Choroid plexus epithelial cell (primary cell): ENCODE measurements around the gene CREBBP.

Experiments used
- DNase-seq: peaks from one replicate; pipeline ENCODE4 v3.0.0-alpha.2; 2010; ENCODE audit warnings: low read depth
- H3K4me3 ChIP-seq: 2 replicates; pipeline ENCODE4 v1.5.1; 2011; ENCODE audit warnings: low read depth, mild to moderate bottlenecking, control low read depth, low read length, moderate library complexity
- TF ChIP-seq, protein P1 (sequence below): conservative IDR thresholded peaks from 2 replicates; pipeline ENCODE4 v1.5.1; 2011; ENCODE audit warnings: low read depth, mild to moderate bottlenecking, control low read depth, inconsistent platforms, low read length, moderate library complexity

The CREBBP gene

DNA sequence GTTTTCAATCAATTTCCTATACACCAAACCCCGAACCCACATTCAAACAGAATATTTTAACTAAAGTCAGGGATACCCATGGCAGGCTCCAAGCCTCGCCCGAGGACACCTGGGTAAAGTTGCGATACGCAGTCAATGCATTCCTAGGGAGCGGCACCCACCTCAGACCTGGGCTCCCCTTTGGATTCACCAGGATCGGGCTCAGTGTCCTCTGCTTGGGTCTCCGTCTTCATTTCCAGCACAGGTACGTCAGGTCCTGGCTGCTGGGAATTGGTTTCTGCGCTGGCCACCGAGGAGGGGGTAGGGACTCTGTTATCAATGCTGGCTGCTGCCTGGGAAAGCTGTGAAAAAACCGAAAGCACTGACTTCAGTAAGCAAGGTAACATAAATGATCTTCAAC lies 111.5 kb downstream of the CREBBP start:
- TF ChIP-seq, protein P1, sequence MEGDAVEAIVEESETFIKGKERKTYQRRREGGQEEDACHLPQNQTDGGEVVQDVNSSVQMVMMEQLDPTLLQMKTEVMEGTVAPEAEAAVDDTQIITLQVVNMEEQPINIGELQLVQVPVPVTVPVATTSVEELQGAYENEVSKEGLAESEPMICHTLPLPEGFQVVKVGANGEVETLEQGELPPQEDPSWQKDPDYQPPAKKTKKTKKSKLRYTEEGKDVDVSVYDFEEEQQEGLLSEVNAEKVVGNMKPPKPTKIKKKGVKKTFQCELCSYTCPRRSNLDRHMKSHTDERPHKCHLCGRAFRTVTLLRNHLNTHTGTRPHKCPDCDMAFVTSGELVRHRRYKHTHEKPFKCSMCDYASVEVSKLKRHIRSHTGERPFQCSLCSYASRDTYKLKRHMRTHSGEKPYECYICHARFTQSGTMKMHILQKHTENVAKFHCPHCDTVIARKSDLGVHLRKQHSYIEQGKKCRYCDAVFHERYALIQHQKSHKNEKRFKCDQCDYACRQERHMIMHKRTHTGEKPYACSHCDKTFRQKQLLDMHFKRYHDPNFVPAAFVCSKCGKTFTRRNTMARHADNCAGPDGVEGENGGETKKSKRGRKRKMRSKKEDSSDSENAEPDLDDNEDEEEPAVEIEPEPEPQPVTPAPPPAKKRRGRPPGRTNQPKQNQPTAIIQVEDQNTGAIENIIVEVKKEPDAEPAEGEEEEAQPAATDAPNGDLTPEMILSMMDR = no peak
- no peak overlapping the region for H3K4me3 ChIP-seq
- DNase-seq = no peak

DNA sequence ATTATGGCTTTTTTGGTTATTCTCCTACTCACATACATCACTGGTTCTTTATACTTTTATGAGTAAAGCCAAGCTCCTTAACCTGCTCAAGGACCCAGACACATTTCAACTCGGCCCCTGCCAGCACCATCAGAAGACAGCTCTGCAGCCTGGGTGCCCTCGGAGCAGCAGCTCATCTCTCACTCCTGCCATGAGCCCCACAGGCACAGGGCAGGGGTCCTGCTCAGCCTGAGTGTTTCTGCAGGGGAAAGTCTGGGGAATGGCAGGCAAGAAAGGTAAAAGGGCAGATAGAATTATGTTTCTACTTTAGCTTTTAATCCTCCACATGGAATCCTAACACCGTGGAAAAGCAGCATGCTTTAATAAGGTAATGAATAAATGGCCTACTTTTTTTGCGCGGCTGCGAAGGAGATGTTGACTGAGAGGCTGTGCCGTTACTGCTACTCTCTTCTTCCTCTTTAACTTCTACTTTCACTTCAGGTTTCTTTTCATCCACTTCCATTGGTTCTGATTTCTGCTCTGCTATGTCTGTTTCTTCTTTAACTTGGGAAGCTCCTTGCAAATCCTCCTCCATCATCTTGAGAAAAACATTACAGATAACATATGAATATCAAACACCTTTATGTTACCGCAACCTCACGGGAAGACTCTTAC lies 113.1 kb downstream of the CREBBP start:
- no peak for DNase-seq
- TF ChIP-seq, protein P1 = no peak
- no peak overlapping the region for H3K4me3 ChIP-seq

DNA sequence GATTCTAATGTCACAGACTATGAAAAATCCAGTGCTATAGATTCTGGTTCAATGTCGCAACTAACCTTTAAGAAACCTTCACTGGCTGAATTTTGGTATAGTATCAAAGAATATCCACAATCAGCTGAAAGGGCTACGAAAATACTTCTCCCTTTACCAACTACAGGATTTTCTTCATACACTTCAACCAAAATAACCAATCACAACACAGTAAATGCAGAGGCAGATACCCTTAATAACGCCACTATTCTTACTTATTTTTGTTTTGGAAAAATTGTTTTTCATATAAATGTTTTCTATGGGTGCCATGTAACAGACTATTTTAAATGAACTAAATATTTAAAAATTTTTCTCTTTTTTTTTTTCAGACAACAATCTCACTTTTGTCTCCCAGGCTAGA lies 114.3 kb downstream of the CREBBP start:
- TF ChIP-seq, protein P1 = no peak
- H3K4me3 ChIP-seq = no peak overlapping the region
- no peak for DNase-seq

DNA sequence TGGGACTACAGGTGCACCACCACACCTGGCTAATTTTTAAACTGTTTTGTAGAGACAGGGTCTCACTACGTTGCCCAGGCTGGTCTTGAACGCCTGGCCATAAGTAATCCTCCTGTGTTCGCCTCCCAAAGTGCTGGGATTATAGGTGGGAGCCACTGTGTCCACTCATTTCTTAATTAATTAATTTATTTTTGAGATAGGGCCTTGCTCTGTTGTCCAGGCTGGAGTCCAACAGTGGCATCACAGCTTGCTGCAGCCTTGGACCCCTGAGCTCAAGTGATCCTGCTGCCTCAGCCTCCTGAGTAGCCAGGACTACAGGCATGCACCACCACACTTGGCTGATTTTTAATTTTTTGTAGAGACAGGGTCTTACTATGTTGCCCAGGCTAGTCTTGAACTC lies 116.1 kb downstream of the CREBBP start:
- TF ChIP-seq, protein P1 = no peak
- no peak overlapping the region for H3K4me3 ChIP-seq
- DNase-seq = no peak

DNA sequence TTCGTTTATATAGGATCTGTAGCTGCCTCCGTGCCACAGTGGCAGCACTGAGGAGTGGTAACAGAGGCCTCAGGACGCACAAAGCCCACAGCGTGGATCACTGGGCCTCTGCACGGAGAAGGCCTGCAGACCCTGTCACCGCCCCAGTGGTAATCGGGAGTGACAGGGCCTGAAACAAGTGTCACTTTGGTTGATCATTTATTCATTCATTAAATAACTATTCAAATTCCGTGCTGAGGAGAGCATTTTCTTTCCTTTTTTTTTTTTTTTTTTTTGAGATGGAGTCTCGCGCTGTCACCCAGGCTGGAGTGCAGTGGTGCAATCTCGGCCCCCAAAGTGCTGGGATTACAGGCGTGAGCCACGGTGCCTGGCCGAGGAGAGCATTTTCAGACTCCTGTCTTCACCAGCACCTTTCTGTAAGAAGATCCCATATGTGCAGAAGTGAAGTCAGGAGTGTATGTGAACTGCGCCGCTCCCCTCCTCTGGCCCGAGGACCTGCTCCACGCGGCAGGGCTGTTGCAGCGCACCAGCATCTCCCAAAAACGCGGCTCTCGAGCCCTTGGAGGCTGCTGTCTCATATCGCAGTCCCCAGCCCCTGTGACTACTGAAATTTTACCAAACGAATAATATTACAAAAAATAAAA lies 118.3 kb downstream of the CREBBP start:
- H3K4me3 ChIP-seq = no peak overlapping the region

DNA sequence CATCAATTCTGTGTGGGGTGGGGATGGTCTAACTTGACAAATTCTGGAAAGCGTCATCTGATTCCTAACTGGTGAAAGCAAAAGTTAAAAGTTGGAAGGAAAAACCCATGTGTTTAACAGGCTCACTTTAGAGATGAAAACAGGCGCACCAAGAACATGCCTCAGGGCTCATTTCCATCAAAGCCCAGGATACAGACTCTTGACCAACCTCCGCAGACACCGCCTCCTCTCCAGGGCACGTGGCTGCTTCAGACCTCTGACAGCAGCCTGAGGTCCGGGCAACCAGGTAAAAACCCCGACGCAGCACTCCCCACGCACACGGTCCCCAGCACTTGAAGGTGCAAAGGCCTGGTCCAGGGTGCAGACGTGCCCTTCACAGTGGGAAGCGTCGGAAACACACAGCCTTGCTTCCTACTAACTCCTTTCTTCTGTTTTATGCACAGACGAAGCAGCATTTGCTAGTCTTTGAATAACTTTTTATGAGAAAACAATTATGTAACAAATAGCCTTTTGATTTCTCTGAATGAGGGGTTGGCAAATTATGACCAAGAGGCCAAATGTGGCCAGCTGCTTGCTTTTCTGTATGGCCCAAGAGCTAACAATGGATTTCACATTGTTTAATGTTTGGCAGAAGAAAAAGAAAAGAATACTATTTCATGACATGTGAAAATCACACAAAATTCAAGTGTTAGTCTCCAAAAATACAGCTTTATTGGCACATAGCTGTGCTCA lies 119.0 kb downstream of the CREBBP start:
- TF ChIP-seq, protein P1 = no peak
- DNase-seq = no peak
- no peak overlapping the region for H3K4me3 ChIP-seq

More for the DNA sequence above, 118.3 kb downstream of the CREBBP start:
- DNase-seq = no peak
- TF ChIP-seq, protein P1 = no peak

DNA sequence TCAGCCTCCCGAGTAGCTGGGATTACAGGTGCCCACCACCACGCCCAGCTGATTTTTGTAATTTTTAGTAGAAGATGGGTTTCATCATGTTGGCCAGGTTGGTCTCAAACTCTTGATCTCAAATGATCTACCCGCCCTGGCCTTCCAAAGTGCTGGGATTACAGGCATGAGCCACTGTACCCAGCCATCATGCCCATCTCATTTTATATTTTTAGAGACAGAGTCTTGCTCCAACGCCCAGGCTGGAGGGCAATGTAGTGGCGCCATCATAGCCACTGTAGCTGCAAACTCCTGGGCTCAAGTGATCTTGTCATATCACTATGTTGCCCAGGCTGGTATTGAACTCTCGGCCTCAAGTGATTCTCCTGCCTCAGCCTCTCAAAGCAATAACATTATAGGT lies 120.0 kb downstream of the CREBBP start:
- H3K4me3 ChIP-seq = no peak overlapping the region
- DNase-seq = no peak
- TF ChIP-seq, protein P1 = no peak
